HG03520 (cell line): ENCODE results near the gene FIS1.
A peak's percentile ranks its signal among the peaks of the same experiment; 100 is the strongest.
"Not testable (repeated sequence)": the region's sequence is repeated elsewhere in the genome, so short reads cannot be mapped to it uniquely, and the experiment has no call there.

ENCODE experiments used
- ATAC-seq: cut with Tn5 transposase; IDR thresholded peaks from one replicate; pipeline ENCODE4 v1.9.1; 2021; ENCODE audit warnings: mild to moderate bottlenecking, moderate library complexity; ENCODE audit not compliant: unreplicated experiment

Gene FIS1

GRCh38 chr7:101244375-101245146 lies at the start of gene FIS1:
FIS1 (minus strand) TSS chr7:101245081; CDS start chr7:101245004, 77 bp downstream.
- ATAC-seq = peak; percentile 84

GRCh38 chr7:101294039-101294831 lies 49.4 kb upstream of the FIS1 start:
- no peak for ATAC-seq

GRCh38 chr7:101293069-101294021 lies 48.5 kb upstream of the FIS1 start:
- not testable (repeated sequence) for ATAC-seq

GRCh38 chr7:101292566-101292965 lies 47.7 kb upstream of the FIS1 start:
- not testable (repeated sequence) for ATAC-seq

DNA sequence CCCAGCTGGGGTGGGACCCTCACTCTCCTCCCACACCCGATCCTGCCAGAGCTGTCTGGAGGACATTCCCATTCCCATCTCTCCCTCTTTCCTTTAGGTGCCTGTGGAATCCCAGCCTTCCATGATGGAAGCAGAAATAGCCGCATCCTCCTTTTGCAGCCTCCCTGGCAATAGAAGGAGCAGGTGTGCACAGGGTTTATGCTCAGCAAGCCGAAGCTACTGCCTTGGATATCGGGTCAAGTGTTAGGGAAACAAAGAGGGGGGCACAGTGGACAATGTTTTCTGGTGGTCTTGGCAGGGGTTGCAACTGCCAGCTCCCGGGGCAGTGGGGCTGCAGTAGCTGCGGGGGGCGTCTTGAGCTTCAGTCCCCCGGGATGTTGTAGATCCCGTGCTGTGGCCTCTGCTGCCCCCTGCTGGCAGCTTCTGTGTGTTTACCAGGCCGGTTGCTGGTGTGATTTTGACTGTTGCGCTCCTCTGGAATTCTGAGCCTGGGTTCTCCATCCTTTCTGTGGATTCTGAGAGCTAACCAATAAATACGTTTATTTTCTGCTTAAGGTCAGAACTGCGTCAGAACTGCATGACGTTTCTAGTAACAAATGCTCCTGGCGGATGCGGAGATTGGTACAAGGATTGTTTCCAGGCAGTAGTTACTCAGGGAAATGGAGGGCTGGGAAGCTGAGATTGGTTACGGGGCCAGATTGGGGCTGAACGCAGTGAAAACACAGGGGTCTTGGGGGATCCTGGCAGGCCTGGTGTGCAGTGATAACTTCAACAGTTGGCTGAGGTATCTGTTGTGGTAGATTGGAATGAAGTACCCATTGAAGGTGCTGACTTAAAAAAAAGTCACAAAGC lies 45.5 kb upstream of the FIS1 start:
- not testable (repeated sequence) for ATAC-seq

GRCh38 chr7:101289687-101290086 lies 44.8 kb upstream of the FIS1 start:
- peak; percentile 85 for ATAC-seq

GRCh38 chr7:101288439-101288838 lies 43.6 kb upstream of the FIS1 start:
- ATAC-seq = no peak

- ATAC-seq = no peak
Observed at GRCh38 chr7:101287032-101287431, 42.2 kb upstream of the FIS1 start.

GRCh38 chr7:101285880-101286279 lies 41.0 kb upstream of the FIS1 start:
- not testable (repeated sequence) for ATAC-seq

- ATAC-seq = no peak
Observed at GRCh38 chr7:101285171-101285570, 40.3 kb upstream of the FIS1 start.

- not testable (repeated sequence) for ATAC-seq
Observed at GRCh38 chr7:101280912-101281311, 36.0 kb upstream of the FIS1 start.

DNA sequence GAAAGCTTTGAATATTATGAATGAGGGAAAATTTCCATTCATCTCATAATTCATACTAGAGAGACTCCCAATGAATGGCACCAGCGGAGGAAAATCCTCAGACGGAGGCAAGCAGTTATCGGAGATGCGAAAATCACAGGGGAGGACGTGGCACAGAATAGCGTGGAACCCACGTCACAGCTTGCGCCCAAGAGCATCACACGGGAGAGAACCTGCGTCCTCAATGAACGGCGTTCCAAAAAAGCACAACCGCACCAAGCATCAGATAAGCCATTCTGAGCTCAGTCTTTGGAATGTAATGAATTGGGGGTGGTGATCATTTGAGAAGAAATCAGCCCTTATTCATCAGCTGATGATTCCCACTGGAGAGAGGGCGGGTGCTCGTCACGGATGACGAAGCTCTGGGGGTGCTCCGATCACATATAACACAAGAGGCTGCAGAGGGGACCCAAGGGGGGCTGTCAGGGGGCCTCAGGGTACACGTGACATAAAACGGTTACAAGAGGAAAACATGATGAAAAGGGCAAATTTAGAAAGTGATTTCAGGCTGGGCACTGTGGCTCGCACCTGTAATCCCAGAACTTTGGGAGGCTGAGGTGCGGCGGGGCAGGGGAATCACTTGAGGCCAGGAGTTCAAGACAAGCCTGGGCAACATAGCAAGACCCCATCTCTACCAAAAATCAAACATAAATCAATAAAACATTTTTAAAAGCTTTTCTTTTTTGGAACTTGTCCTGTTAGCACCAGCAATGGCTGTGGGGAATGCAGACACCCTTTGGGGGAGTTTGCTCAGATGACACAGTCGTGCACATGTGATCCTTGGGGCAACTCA lies 33.8 kb upstream of the FIS1 start:
- no peak for ATAC-seq

DNA sequence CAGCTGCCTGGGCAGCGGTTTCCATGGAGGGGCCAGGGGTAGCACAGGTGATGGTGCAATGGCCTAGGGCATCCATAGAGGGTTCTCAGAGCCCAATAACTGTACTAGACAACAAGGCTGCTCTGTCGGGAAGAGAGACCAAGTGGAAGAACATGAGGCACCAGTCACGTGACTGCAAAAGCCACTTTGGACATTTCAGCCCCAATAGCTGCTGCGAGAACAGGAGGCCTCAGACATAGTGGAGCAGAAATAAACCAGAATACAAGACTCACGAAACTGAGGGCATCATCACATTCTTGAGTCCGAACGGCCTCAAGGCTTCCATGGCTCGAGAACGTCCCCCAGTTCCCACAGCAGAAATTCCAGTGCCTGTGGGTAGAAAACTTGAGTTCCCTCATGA lies 32.3 kb upstream of the FIS1 start:
- no peak for ATAC-seq

DNA sequence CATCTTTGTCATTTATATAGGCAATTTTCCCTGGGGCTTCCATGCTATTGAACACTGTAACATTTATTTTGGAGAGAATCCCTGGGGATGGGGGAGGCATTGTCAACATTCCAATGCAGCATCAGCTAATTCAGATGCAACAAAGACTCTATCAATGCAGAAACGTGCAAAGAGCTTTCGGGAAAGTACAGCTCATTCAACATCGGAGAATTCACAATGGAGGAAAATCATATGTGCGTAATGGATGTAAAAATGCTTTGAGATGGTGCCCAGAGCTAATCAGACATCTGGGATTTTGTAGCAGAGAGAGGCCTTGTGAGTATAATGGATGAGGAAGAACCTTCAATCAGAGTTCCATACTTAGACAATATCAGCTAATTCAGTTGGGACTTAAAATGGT lies 28.3 kb upstream of the FIS1 start:
- ATAC-seq = no peak

- ATAC-seq = no peak
Observed at GRCh38 chr7:101271021-101271420, 26.1 kb upstream of the FIS1 start.

- ATAC-seq = no peak
Observed at GRCh38 chr7:101269664-101270063, 24.8 kb upstream of the FIS1 start.

DNA sequence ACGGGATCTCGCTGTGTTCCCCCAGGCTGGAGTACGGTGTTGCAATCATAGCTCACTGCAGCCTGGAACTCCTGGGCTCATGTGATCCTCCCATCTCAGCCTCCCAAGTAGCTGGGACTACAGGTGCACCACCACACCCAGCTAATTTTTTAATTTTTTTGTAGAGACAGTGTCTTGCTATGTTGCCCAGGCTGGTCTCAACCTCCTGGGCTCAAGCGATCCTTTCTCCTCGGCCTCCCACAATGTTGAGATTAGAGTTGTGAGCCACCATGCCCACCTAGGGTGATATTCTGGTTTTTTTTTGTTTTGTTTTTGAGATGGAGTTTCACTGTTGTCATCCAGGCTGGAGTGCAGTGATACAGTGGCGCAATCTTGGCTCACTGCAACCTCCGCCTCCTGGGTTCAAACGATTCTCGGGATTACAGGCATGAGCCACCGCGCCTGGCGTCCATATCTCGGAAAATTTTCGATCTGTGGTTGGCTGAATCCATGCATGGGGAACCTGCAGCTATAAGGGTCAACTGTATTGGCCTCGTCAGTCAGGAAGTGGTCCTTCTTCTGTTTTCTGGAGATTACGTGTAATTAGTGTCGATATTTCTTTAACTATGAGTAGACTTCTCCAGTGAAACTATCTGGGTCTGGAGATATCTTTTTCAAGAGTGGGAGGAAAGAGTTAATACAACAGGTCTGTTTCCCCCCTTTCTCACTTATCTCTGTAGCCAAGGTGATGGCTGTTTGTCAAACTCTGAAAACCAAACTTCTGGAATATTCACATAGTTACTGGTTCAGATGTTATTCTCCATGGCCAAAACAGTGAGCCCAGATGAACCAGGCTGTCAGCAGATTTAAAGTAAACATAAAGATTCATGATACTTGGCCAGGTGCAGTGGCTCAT lies 21.0 kb upstream of the FIS1 start:
- ATAC-seq = no peak

- not testable (repeated sequence) for ATAC-seq
Observed at GRCh38 chr7:101264102-101264706, 19.3 kb upstream of the FIS1 start.
